SH-SY5Y (cell line): Measurements from ENCODE around the gene MPZ.

Source experiments
- GATA2 ChIP-seq: IDR thresholded peaks from 2 replicates; pipeline ENCODE4 v1.6.1; 2011; ENCODE audit warnings: mild to moderate bottlenecking, low read depth, low read length
- GATA3 ChIP-seq: IDR thresholded peaks from 2 replicates; pipeline ENCODE4 v1.6.1; 2011; ENCODE audit warnings: low read depth, mild to moderate bottlenecking, low read length, moderate library complexity

- TF ChIP-seq GATA3 (no peak), GATA2 (no peak)
Observed at GRCh38 chr1:161258439-161259344, 51.1 kb downstream of the MPZ start, which contains the start of gene PCP4L1.
